ENCODE results near the gene ZFR. TPM values are rescaled to one million over a fixed set of nuclear protein-coding genes. Genes with fewer than 3 reads are reported as not detected.
"Not testable (repeated sequence)": the region's sequence is repeated elsewhere in the genome, so short reads cannot be mapped to it uniquely, and the experiment has no call there.

Gene ZFR
- total RNA-seq, 4 donors from 2014 or later = 44.9 to 61.6 (median 52.7) TPM

GRCh38 chr5:32432633-32433032, 11.9 kb downstream of the ZFR start:
- intact Hi-C loops (cut with DNase I; ENCODE audit: low total_unique reads) = no loop called here
- 96 to 99% methylated on average over 3 of the region's 3 CpGs for WGBS, 2 donors
- DNase-seq (ENCODE audit: low spot score in 2 of 2) = no peak
- H3K4me3 ChIP-seq (ENCODE audit: low read depth, poor library complexity, severe bottlenecking) = no peak overlapping the region
- no peak for TF ChIP-seq POLR2A (IDR thresholded peaks at IDR 0.05)
- TF ChIP-seq CTCF (IDR thresholded peaks at IDR 0.05) = no peak

- intact Hi-C loops (cut with DNase I; ENCODE audit: low total_unique reads); DNase-seq (ENCODE audit: low spot score in 2 of 2); H3K4me3 ChIP-seq (ENCODE audit: low read depth, poor library complexity, severe bottlenecking): not testable (repeated sequence)
- 91 to 97% methylated on average over 4 of the region's 4 CpGs for WGBS, 2 donors
These were observed 13.7 kb downstream of the ZFR start for GRCh38 chr5:32430825-32431224.

- DNase-seq (ENCODE audit: low spot score in 2 of 2) = no peak
- H3K4me3 ChIP-seq (ENCODE audit: low read depth, poor library complexity, severe bottlenecking) = no peak overlapping the region
- TF ChIP-seq CTCF (IDR thresholded peaks at IDR 0.05) (no peak), POLR2A (IDR thresholded peaks at IDR 0.05) (no peak)
- WGBS, 2 donors = 90 to 93% methylated on average over 4 of the region's 4 CpGs
- intact Hi-C loops (cut with DNase I; ENCODE audit: low total_unique reads) = no loop called here
These were observed 16.1 kb downstream of the ZFR start for GRCh38 chr5:32428426-32428825.

- 75 to 77% methylated on average over 7 of the region's 7 CpGs for WGBS, 2 donors
- no peak for DNase-seq (ENCODE audit: low spot score in 2 of 2)
- intact Hi-C loops (cut with DNase I; ENCODE audit: low total_unique reads) = no loop called here
- no peak for TF ChIP-seq POLR2A (IDR thresholded peaks at IDR 0.05)
- no peak for TF ChIP-seq CTCF (IDR thresholded peaks at IDR 0.05)
- H3K4me3 ChIP-seq (ENCODE audit: low read depth, poor library complexity, severe bottlenecking) = no peak overlapping the region
These were observed 17.9 kb downstream of the ZFR start for GRCh38 chr5:32426440-32427151.

GRCh38 chr5:32422697-32423096, 21.8 kb downstream of the ZFR start:
- 82 to 88% methylated on average over 4 of the region's 4 CpGs for WGBS, 2 donors
- no peak overlapping the region for H3K4me3 ChIP-seq (ENCODE audit: low read depth, poor library complexity, severe bottlenecking)
- intact Hi-C loops (cut with DNase I; ENCODE audit: low total_unique reads) = no loop called here
- DNase-seq (ENCODE audit: low spot score in 2 of 2) = no peak
- no peak for TF ChIP-seq CTCF (IDR thresholded peaks at IDR 0.05)

GRCh38 chr5:32421075-32421474, 23.5 kb downstream of the ZFR start:
- no peak for DNase-seq (ENCODE audit: low spot score in 2 of 2)
- no peak for TF ChIP-seq POLR2A (IDR thresholded peaks at IDR 0.05)
- TF ChIP-seq CTCF (IDR thresholded peaks at IDR 0.05) = no peak
- intact Hi-C loops (cut with DNase I; ENCODE audit: low total_unique reads) = no loop called here
- no peak overlapping the region for H3K4me3 ChIP-seq (ENCODE audit: low read depth, poor library complexity, severe bottlenecking)

All from lower leg skin (tissue), 4 donors.